Measurements from ENCODE around the gene NFE2L2.

The NFE2L2 gene

GRCh38 chr2:177287814-177288213 lies 23.3 kb upstream of the NFE2L2 start:
- ATAC-seq (ENCODE audit: low read depth): no peak
- Mint-ChIP-seq H3K4me1 (peaks cover 13% of the 10 kb centered on the region), H3K9me3 (no peaks in the 10 kb centered on the region), H3K36me3 (no peaks in the 10 kb centered on the region), H3K4me3 (no peak overlapping the region), H3K27ac (no peak overlapping the region), H3K27me3 (no peaks in the 10 kb centered on the region)
- DNase-seq (ENCODE audit: low spot score in 2 of 2): no peak

- H3K27me3 Mint-ChIP-seq: no peaks in the 10 kb centered on the region
- H3K27ac Mint-ChIP-seq: no peak overlapping the region
- no peak for ATAC-seq (ENCODE audit: low read depth)
- no peak overlapping the region for H3K4me3 Mint-ChIP-seq
- no peaks in the 10 kb centered on the region for H3K36me3 Mint-ChIP-seq
- no peak for DNase-seq (ENCODE audit: low spot score in 2 of 2)
- peaks cover 27% of the 10 kb centered on the region for H3K4me1 Mint-ChIP-seq
- H3K9me3 Mint-ChIP-seq: no peaks in the 10 kb centered on the region
These were observed 21.6 kb upstream of the NFE2L2 start for GRCh38 chr2:177285892-177286715.

- no peaks in the 10 kb centered on the region for H3K36me3 Mint-ChIP-seq
- peaks cover 19% of the 10 kb centered on the region for H3K4me1 Mint-ChIP-seq
- H3K27me3 Mint-ChIP-seq: no peaks in the 10 kb centered on the region
- no peak overlapping the region for H3K4me3 Mint-ChIP-seq
- DNase-seq (ENCODE audit: low spot score in 2 of 2): no peak
- no peaks in the 10 kb centered on the region for H3K9me3 Mint-ChIP-seq
- no peak for ATAC-seq (ENCODE audit: low read depth)
- H3K27ac Mint-ChIP-seq: no peak overlapping the region
These were observed 20.0 kb upstream of the NFE2L2 start for GRCh38 chr2:177284531-177284930.

- no peak for DNase-seq (ENCODE audit: low spot score in 2 of 2)
- ATAC-seq (ENCODE audit: low read depth): no peak
- H3K9me3 Mint-ChIP-seq: no peaks in the 10 kb centered on the region
- no peak overlapping the region for H3K27ac Mint-ChIP-seq
- no peak overlapping the region for H3K4me3 Mint-ChIP-seq
- H3K36me3 Mint-ChIP-seq: no peaks in the 10 kb centered on the region
- peaks cover 19% of the 10 kb centered on the region for H3K4me1 Mint-ChIP-seq
- H3K27me3 Mint-ChIP-seq: no peaks in the 10 kb centered on the region
These were observed 19.4 kb upstream of the NFE2L2 start for GRCh38 chr2:177283906-177284305.

GRCh38 chr2:177282787-177283572 lies 18.5 kb upstream of the NFE2L2 start:
- H3K27me3 Mint-ChIP-seq: no peaks in the 10 kb centered on the region
- no peak overlapping the region for H3K4me3 Mint-ChIP-seq
- no peaks in the 10 kb centered on the region for H3K36me3 Mint-ChIP-seq
- no peak overlapping the region for H3K27ac Mint-ChIP-seq
- H3K4me1 Mint-ChIP-seq: peaks cover 19% of the 10 kb centered on the region
- no peak for ATAC-seq (ENCODE audit: low read depth)
- no peak for DNase-seq (ENCODE audit: low spot score in 2 of 2)
- no peaks in the 10 kb centered on the region for H3K9me3 Mint-ChIP-seq

GRCh38 chr2:177282181-177282641 lies 17.7 kb upstream of the NFE2L2 start:
- no peak overlapping the region for H3K4me3 Mint-ChIP-seq
- peaks cover 19% of the 10 kb centered on the region for H3K4me1 Mint-ChIP-seq
- no peak for ATAC-seq (ENCODE audit: low read depth)

GRCh38 chr2:177281400-177282180 lies 17.1 kb upstream of the NFE2L2 start:
- Mint-ChIP-seq H3K4me3 (no peak overlapping the region), H3K36me3 (no peaks in the 10 kb centered on the region), H3K9me3 (no peaks in the 10 kb centered on the region), H3K27ac (no peak overlapping the region), H3K4me1 (peaks cover 19% of the 10 kb centered on the region), H3K27me3 (no peaks in the 10 kb centered on the region)
- ATAC-seq (ENCODE audit: low read depth) (peak; percentile 83), DNase-seq (ENCODE audit: low spot score in 2 of 2) (no peak)

More at GRCh38 chr2:177282181-177282641, 17.7 kb upstream of the NFE2L2 start:
- no peak for DNase-seq (ENCODE audit: low spot score in 2 of 2)
- Mint-ChIP-seq H3K27me3 (no peaks in the 10 kb centered on the region), H3K9me3 (no peaks in the 10 kb centered on the region), H3K36me3 (no peaks in the 10 kb centered on the region), H3K27ac (no peak overlapping the region)

- Mint-ChIP-seq H3K27me3 (no peaks in the 10 kb centered on the region), H3K27ac (no peak overlapping the region), H3K4me1 (peaks cover 19% of the 10 kb centered on the region), H3K36me3 (no peaks in the 10 kb centered on the region), H3K9me3 (no peaks in the 10 kb centered on the region), H3K4me3 (no peak overlapping the region)
- no peak for DNase-seq (ENCODE audit: low spot score in 2 of 2)
- ATAC-seq (ENCODE audit: low read depth): no peak
These were observed 15.3 kb upstream of the NFE2L2 start for GRCh38 chr2:177279847-177280246.

- Mint-ChIP-seq H3K9me3 (no peaks in the 10 kb centered on the region), H3K4me3 (no peak overlapping the region), H3K36me3 (no peaks in the 10 kb centered on the region), H3K27me3 (no peaks in the 10 kb centered on the region), H3K27ac (no peak overlapping the region), H3K4me1 (no peaks in the 10 kb centered on the region)
- ATAC-seq (ENCODE audit: low read depth) (no peak), DNase-seq (ENCODE audit: low spot score in 2 of 2) (no peak)
These were observed 11.2 kb upstream of the NFE2L2 start for GRCh38 chr2:177275743-177276055.

GRCh38 chr2:177275040-177275742 lies 10.7 kb upstream of the NFE2L2 start:
- no peaks in the 10 kb centered on the region for H3K27me3 Mint-ChIP-seq
- H3K4me1 Mint-ChIP-seq: no peaks in the 10 kb centered on the region
- ATAC-seq (ENCODE audit: low read depth) (no peak), DNase-seq (ENCODE audit: low spot score in 2 of 2) (no peak)
- no peak overlapping the region for H3K27ac Mint-ChIP-seq
- H3K36me3 Mint-ChIP-seq: no peaks in the 10 kb centered on the region
- H3K9me3 Mint-ChIP-seq: no peaks in the 10 kb centered on the region
- no peak overlapping the region for H3K4me3 Mint-ChIP-seq

- no peaks in the 10 kb centered on the region for H3K4me1 Mint-ChIP-seq
- no peaks in the 10 kb centered on the region for H3K9me3 Mint-ChIP-seq
- no peak overlapping the region for H3K27ac Mint-ChIP-seq
- no peak for ATAC-seq (ENCODE audit: low read depth)
- no peak overlapping the region for H3K4me3 Mint-ChIP-seq
- H3K36me3 Mint-ChIP-seq: no peaks in the 10 kb centered on the region
- DNase-seq (ENCODE audit: low spot score in 2 of 2): no peak
- no peaks in the 10 kb centered on the region for H3K27me3 Mint-ChIP-seq
These were observed 8.9 kb upstream of the NFE2L2 start for GRCh38 chr2:177273408-177273807.

- no peaks in the 10 kb centered on the region for H3K36me3 Mint-ChIP-seq
- no peaks in the 10 kb centered on the region for H3K9me3 Mint-ChIP-seq
- no peak overlapping the region for H3K27ac Mint-ChIP-seq
- DNase-seq (ENCODE audit: low spot score in 2 of 2) (no peak), ATAC-seq (ENCODE audit: low read depth) (no peak)
- H3K4me1 Mint-ChIP-seq: no peaks in the 10 kb centered on the region
- no peak overlapping the region for H3K4me3 Mint-ChIP-seq
- no peaks in the 10 kb centered on the region for H3K27me3 Mint-ChIP-seq
These were observed 8.2 kb upstream of the NFE2L2 start for GRCh38 chr2:177272765-177273164.

GRCh38 chr2:177271981-177272666 lies 7.6 kb upstream of the NFE2L2 start:
- no peaks in the 10 kb centered on the region for H3K9me3 Mint-ChIP-seq
- no peak overlapping the region for H3K27ac Mint-ChIP-seq
- H3K27me3 Mint-ChIP-seq: no peaks in the 10 kb centered on the region
- H3K36me3 Mint-ChIP-seq: no peaks in the 10 kb centered on the region
- ATAC-seq (ENCODE audit: low read depth): no peak
- no peak overlapping the region for H3K4me3 Mint-ChIP-seq
- no peak for DNase-seq (ENCODE audit: low spot score in 2 of 2)
- H3K4me1 Mint-ChIP-seq: no peaks in the 10 kb centered on the region
